HG03469 (cell line): ENCODE data around the gene MOXD1.
"Not testable (repeated sequence)": the region's sequence is repeated elsewhere in the genome, so short reads cannot be mapped to it uniquely, and the experiment has no call there.

Experiments used
- ATAC-seq: cut with Tn5 transposase; IDR thresholded peaks from one replicate; pipeline ENCODE4 v1.9.1; 2021; ENCODE audit warnings: mild to moderate bottlenecking, moderate library complexity, moderate number of reproducible peaks; ENCODE audit not compliant: unreplicated experiment

Gene MOXD1

GRCh38 chr6:132285004-132285780 lies 116.1 kb downstream of the MOXD1 start:
- no peak for ATAC-seq

GRCh38 chr6:132282696-132283095 lies 118.6 kb downstream of the MOXD1 start:
- ATAC-seq = no peak

- no peak for ATAC-seq
Measured at GRCh38 chr6:132280436-132280835, 120.8 kb downstream of the MOXD1 start.

GRCh38 chr6:132279592-132280139 lies 121.6 kb downstream of the MOXD1 start:
- peak; percentile 92 for ATAC-seq

- ATAC-seq = no peak
Measured at GRCh38 chr6:132275066-132275970, 126.0 kb downstream of the MOXD1 start.

- no peak for ATAC-seq
Measured at GRCh38 chr6:132272776-132273175, 128.5 kb downstream of the MOXD1 start.

GRCh38 chr6:132270726-132271402 lies 130.4 kb downstream of the MOXD1 start:
- no peak for ATAC-seq

GRCh38 chr6:132268666-132269065 lies 132.6 kb downstream of the MOXD1 start:
- not testable (repeated sequence) for ATAC-seq

GRCh38 chr6:132268209-132268608 lies 133.1 kb downstream of the MOXD1 start:
- no peak for ATAC-seq

- no peak for ATAC-seq
Measured at GRCh38 chr6:132265451-132266097, 135.7 kb downstream of the MOXD1 start.

GRCh38 chr6:132264021-132264500 lies 137.2 kb downstream of the MOXD1 start:
- ATAC-seq = no peak

GRCh38 chr6:132261354-132261753 lies 139.9 kb downstream of the MOXD1 start:
- ATAC-seq = no peak

GRCh38 chr6:132259070-132259469 lies 142.2 kb downstream of the MOXD1 start:
- ATAC-seq = no peak

GRCh38 chr6:132257561-132257960 lies 143.7 kb downstream of the MOXD1 start:
- no peak for ATAC-seq

GRCh38 chr6:132256457-132256856 lies 144.8 kb downstream of the MOXD1 start:
- no peak for ATAC-seq

GRCh38 chr6:132253906-132254305 lies 147.4 kb downstream of the MOXD1 start:
- ATAC-seq = no peak

- no peak for ATAC-seq
Measured at GRCh38 chr6:132253211-132253610, 148.1 kb downstream of the MOXD1 start.

GRCh38 chr6:132252113-132252512 lies 149.2 kb downstream of the MOXD1 start:
- ATAC-seq = no peak

- no peak for ATAC-seq
Measured at GRCh38 chr6:132251711-132252110, 149.6 kb downstream of the MOXD1 start.

GRCh38 chr6:132247381-132248159 lies 153.7 kb downstream of the MOXD1 start:
- ATAC-seq = no peak
